MM.1S (cell line): Measurements from ENCODE around the gene HIBADH.
"Not testable (repeated sequence)": the region's sequence is repeated elsewhere in the genome, so short reads cannot be mapped to it uniquely, and the experiment has no call there.

Source experiments
- DNase-seq: peaks from one replicate; pipeline ENCODE4 v3.0.0-alpha.2; 2015
- H2AFZ ChIP-seq: fragments of 300-600 bp; sonication (generic); 2 replicates; pipeline ENCODE4 v1.6.0; 2016; ENCODE audit warnings: antibody characterized with exemption, low read length
- H3F3A ChIP-seq: fragments of 300-600 bp; sonication (generic); 2 replicates; pipeline ENCODE4 v1.6.1; 2016; ENCODE audit warnings: mild to moderate bottlenecking, antibody characterized with exemption, low read length, moderate library complexity, mixed read lengths; ENCODE audit not compliant: insufficient read depth
- H3K27ac ChIP-seq: fragments of 300-600 bp; sonication (generic); 2 replicates; pipeline ENCODE4 v1.5.1; 2016; ENCODE audit warnings: mild to moderate bottlenecking, low read length
- H3K27me3 ChIP-seq: fragments of 300-600 bp; sonication (generic); replicated peaks from 2 replicates; pipeline ENCODE4 v1.6.0; 2016; ENCODE audit warnings: low read length; ENCODE audit not compliant: insufficient read depth
- H3K36me3 ChIP-seq: fragments of 300-600 bp; sonication (generic); replicated peaks from 2 replicates; pipeline ENCODE4 v1.6.1; 2016; ENCODE audit warnings: mild to moderate bottlenecking, low read length, mixed read lengths; ENCODE audit not compliant: insufficient read depth
- H3K4me1 ChIP-seq: fragments of 300-600 bp; sonication (generic); 2 replicates; pipeline ENCODE4 v1.6.1; 2016; ENCODE audit warnings: low read length, mixed read lengths
- H3K4me2 ChIP-seq: fragments of 300-600 bp; sonication (generic); 2 replicates; pipeline ENCODE4 v1.6.0; 2016; ENCODE audit warnings: low read depth, low read length
- H3K4me3 ChIP-seq: fragments of 300-600 bp; sonication (generic); 2 replicates; pipeline ENCODE4 v1.5.1; 2016; ENCODE audit warnings: low read length, mixed read lengths
- H3K79me2 ChIP-seq: fragments of 300-600 bp; sonication (generic); 2 replicates; pipeline ENCODE4 v1.6.1; 2016; ENCODE audit warnings: mixed run types, low read length, mixed read lengths
- H3K9ac ChIP-seq: fragments of 300-600 bp; sonication (generic); 2 replicates; pipeline ENCODE4 v1.6.1; 2016; ENCODE audit warnings: low read length, mixed read lengths
- H3K9me2 ChIP-seq: fragments of 300-600 bp; sonication (generic); replicated peaks from 2 replicates; pipeline ENCODE4 v1.6.1; 2016; ENCODE audit warnings: mild to moderate bottlenecking, low read length, mixed read lengths; ENCODE audit not compliant: insufficient read depth
- H3K9me3 ChIP-seq: fragments of 300-600 bp; sonication (generic); replicated peaks from 2 replicates; pipeline ENCODE4 v1.6.1; 2016; ENCODE audit warnings: mild to moderate bottlenecking, low read length, mixed read lengths; ENCODE audit not compliant: insufficient read depth
- H4K20me1 ChIP-seq: fragments of 300-600 bp; sonication (generic); 2 replicates; pipeline ENCODE4 v1.6.1; 2016; ENCODE audit warnings: mild to moderate bottlenecking, low read length, moderate library complexity, mixed read lengths; ENCODE audit not compliant: insufficient read depth
- EZH2 ChIP-seq: fragments of 300-600 bp; sonication (generic); optimal IDR thresholded peaks from 2 replicates; pipeline ENCODE3; 2017; ENCODE audit warnings: low read depth, mild to moderate bottlenecking, antibody characterized with exemption, low read length, mixed read lengths
- EZH2phosphoT487 ChIP-seq: fragments of 300-600 bp; sonication (generic); IDR thresholded peaks from 2 replicates; pipeline ENCODE4 v1.6.1; 2018; ENCODE audit warnings: antibody characterized with exemption, low read length
- TF ChIP-seq, protein P1 (sequence below): fragments of 300-600 bp; sonication (generic); IDR thresholded peaks from 2 replicates; pipeline ENCODE4 v1.5.1; 2016; ENCODE audit warnings: antibody characterized with exemption, low read length, mixed read lengths

The HIBADH gene

DNA sequence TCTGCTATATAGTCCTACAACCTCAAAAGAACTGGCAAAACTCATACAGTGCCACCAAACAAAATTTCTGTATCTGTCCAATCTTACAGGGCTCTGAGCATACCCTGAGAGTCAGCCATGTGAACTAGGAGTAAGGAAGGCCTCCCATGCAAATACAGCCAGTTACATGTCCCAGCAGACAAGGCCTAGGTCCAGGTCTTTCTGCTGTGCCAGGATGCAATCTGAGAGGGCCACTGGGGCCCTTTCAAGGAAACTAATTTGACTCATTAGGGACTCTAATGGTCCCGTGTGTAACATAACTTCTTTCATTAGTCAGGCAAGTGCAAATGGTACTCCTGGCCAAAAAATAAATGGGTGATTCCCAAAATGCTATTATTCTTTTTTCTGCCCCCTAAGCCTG, 17.9 kb upstream of the HIBADH start:
- Histone ChIP-seq H3K36me3 (no peaks in the 10 kb centered on the region), H3F3A (no peaks in the 10 kb centered on the region), H3K4me1 (no peaks in the 10 kb centered on the region), H4K20me1 (no peaks in the 10 kb centered on the region), H3K4me3 (no peak overlapping the region), H3K27me3 (no peaks in the 10 kb centered on the region), H3K4me2 (no peak overlapping the region), H2AFZ (no peak overlapping the region), H3K27ac (no peak overlapping the region), H3K9me2 (no peaks in the 10 kb centered on the region), H3K79me2 (no peaks in the 10 kb centered on the region), H3K9ac (no peak overlapping the region), H3K9me3 (no peaks in the 10 kb centered on the region)
- DNase-seq = no peak
- no peak for TF ChIP-seq EZH2
- TF ChIP-seq, protein P1, sequence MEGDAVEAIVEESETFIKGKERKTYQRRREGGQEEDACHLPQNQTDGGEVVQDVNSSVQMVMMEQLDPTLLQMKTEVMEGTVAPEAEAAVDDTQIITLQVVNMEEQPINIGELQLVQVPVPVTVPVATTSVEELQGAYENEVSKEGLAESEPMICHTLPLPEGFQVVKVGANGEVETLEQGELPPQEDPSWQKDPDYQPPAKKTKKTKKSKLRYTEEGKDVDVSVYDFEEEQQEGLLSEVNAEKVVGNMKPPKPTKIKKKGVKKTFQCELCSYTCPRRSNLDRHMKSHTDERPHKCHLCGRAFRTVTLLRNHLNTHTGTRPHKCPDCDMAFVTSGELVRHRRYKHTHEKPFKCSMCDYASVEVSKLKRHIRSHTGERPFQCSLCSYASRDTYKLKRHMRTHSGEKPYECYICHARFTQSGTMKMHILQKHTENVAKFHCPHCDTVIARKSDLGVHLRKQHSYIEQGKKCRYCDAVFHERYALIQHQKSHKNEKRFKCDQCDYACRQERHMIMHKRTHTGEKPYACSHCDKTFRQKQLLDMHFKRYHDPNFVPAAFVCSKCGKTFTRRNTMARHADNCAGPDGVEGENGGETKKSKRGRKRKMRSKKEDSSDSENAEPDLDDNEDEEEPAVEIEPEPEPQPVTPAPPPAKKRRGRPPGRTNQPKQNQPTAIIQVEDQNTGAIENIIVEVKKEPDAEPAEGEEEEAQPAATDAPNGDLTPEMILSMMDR = no peak
- TF ChIP-seq EZH2phosphoT487 = no peak

DNA sequence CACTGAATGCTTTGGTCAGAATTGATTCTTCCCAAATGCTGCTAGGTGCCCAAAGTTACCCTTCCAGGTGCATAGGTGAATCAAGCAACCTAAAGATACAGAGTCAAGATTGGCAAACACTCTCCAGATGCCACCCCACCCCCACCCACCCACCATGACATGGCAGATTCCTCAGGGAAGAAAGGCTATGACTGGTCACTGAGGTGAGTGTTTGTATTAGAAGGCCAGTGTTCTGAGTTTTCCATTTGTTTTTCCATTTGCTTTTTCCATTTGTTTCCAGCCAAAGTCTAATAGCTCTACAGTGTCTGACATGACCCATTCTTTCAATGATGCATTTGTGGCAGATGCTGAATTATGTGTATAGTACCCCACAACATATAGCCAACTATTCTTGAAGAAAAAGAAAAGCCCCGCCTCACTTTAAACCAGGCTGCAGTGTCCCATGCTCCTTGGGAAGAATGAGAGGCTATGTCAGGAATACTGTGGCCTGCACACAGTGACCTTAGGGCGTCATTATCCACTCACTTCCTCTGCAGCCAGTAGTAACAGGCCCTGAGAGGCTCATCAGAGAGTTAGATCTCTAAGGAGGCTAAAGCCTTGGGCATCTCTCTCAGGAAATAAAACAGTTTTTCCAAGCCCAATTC, 16.1 kb upstream of the HIBADH start:
- Histone ChIP-seq H3K9me2 (no peaks in the 10 kb centered on the region), H3K9ac (no peak overlapping the region), H3K4me2 (no peak overlapping the region), H3K27ac (no peak overlapping the region), H3K36me3 (no peaks in the 10 kb centered on the region), H3K4me3 (no peak overlapping the region), H3K27me3 (no peaks in the 10 kb centered on the region), H3F3A (no peaks in the 10 kb centered on the region), H4K20me1 (no peaks in the 10 kb centered on the region), H2AFZ (no peak overlapping the region), H3K9me3 (no peaks in the 10 kb centered on the region), H3K79me2 (no peaks in the 10 kb centered on the region), H3K4me1 (no peaks in the 10 kb centered on the region)
- TF ChIP-seq EZH2phosphoT487 (no peak), EZH2 (no peak)
- TF ChIP-seq, protein P1 = no peak
- DNase-seq = no peak

DNA sequence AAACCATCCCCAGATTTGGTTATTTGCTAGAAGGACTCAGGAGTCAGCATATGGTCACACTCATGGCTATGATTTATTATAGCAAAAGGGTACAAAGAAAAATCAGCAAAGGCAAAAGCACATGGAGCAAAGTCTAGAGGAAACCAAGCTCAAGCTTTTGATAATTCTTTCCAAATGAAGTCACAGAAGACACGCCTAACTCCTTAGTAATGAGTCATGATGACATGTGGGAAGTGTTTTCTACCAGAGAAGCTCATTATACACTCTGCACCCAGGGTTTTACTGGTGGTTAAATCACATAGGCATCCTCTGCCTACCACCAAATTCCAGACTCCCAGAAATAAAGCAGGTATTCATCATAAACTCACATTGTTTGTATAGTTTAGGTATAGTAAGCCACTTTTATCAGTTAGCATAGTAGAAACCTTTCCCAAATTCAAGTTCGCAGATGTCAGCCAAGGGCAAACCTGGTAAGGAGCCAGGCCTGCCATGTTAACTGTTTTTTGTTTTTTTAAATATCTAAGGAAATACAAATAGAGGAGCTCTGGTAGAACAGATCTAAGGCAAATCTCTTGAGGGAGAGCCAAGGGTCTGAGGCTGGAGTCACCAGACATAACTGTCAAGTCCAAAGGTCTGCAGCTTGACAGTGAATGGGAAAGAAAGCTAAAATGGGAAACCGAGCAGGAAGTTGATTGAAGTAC, 15.4 kb upstream of the HIBADH start:
- no peaks in the 10 kb centered on the region for H3K27me3 ChIP-seq
- no peaks in the 10 kb centered on the region for H4K20me1 ChIP-seq
- H3K9ac ChIP-seq = no peak overlapping the region
- no peak for DNase-seq
- no peaks in the 10 kb centered on the region for H3K79me2 ChIP-seq
- H3K9me2 ChIP-seq = no peaks in the 10 kb centered on the region
- H3K36me3 ChIP-seq = no peaks in the 10 kb centered on the region
- TF ChIP-seq EZH2phosphoT487 (no peak), EZH2 (no peak)
- TF ChIP-seq, protein P1 = no peak
- no peaks in the 10 kb centered on the region for H3K9me3 ChIP-seq
- H3K27ac ChIP-seq = no peak overlapping the region
- no peak overlapping the region for H2AFZ ChIP-seq
- H3K4me3 ChIP-seq = no peak overlapping the region
- H3K4me1 ChIP-seq = no peaks in the 10 kb centered on the region
- no peak overlapping the region for H3K4me2 ChIP-seq
- H3F3A ChIP-seq = no peaks in the 10 kb centered on the region

DNA sequence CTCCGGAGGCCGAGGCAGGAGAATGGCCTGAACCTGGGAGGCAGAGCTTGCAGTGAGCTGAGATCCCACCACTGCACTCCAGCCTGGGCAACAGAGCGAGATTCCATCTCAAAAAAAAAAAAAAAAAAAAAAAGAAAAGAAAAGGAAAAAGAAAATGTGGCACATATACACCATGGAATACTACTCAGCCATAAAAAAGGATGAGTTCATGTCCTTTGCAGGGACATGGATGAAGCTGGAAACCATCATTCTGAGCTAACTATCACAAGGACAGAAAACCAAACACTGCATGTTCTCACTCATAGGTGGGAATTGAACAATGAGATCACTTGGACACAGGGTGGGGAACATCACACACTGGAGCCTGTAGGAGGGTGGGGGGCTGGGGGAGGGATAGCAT, 11.4 kb upstream of the HIBADH start:
- H3K27me3 ChIP-seq, H3K36me3 ChIP-seq, DNase-seq, H3K4me3 ChIP-seq, H3K9ac ChIP-seq, H3F3A ChIP-seq, H2AFZ ChIP-seq, H3K27ac ChIP-seq, H3K4me2 ChIP-seq, H3K9me2 ChIP-seq, H3K79me2 ChIP-seq, H3K9me3 ChIP-seq, H3K4me1 ChIP-seq, H4K20me1 ChIP-seq: not testable (repeated sequence)
